IPS DF 19.7 (cell line): ENCODE results near the gene ZNF222.

ENCODE experiments used
- DNase-seq: peaks from one replicate; pipeline ENCODE4 v3.0.0-alpha.2; 2013; ENCODE audit warnings: low read depth, low spot score

ZNF222 gene

GRCh38 chr19:44051650-44052402, 26.6 kb downstream of the ZNF222 start, which contains the start of gene ZNF223:
ZNF223 (plus strand) TSS chr19:44052036; CDS start chr19:44055177, 3,141 bp downstream.
- DNase-seq: peak; percentile 97

GRCh38 chr19:44055870-44056269, 30.7 kb downstream of the ZNF222 start:
- no peak for DNase-seq

- DNase-seq: no peak
Measured at GRCh38 chr19:44059229-44059628, 34.0 kb downstream of the ZNF222 start.

GRCh38 chr19:44061038-44061437, 35.9 kb downstream of the ZNF222 start:
- DNase-seq: no peak

GRCh38 chr19:44066305-44066704, 41.1 kb downstream of the ZNF222 start:
- no peak for DNase-seq

- DNase-seq: no peak
Measured at GRCh38 chr19:44069415-44069814, 44.2 kb downstream of the ZNF222 start.

- DNase-seq: peak; percentile 89
Measured at GRCh38 chr19:44071824-44072542, 46.8 kb downstream of the ZNF222 start, which contains the start of gene ZNF284. ZNF284 (plus strand) TSS chr19:44072159; CDS start chr19:44076390, 4,231 bp downstream.

- DNase-seq: no peak
Measured at GRCh38 chr19:44072543-44073401, 47.6 kb downstream of the ZNF222 start.

GRCh38 chr19:44076325-44076724, 51.1 kb downstream of the ZNF222 start:
- DNase-seq: no peak
